GM18508 (cell line): ENCODE results near the gene OLFML2B.
"Not testable (repeated sequence)": the region's sequence is repeated elsewhere in the genome, so short reads cannot be mapped to it uniquely, and the experiment has no call there.

Experiments used
- ATAC-seq: cut with Tn5 transposase; IDR thresholded peaks from one replicate; pipeline ENCODE4 v1.9.1; 2021; ENCODE audit warnings: moderate number of reproducible peaks; ENCODE audit not compliant: insufficient read depth, unreplicated experiment

The OLFML2B gene

DNA sequence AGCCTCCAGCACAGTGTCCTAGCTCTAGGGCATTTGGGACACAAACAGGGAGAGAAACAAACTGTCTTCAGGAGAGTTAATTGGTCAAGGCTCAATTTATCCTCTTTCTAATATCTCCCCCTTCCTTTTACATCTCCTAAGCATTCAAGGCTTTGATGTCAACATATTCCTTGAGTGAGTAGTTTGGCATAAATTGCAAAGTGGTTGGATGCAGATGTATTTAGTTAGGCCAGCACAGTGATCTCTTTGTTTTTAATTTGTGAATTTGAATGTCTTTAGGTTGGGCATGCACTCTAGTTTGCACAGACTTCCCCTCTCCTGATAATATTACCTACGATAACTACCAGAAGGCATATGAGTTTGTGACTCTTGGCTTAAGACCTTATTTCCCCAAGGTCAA lies 12.5 kb upstream of the OLFML2B start:
- ATAC-seq = no peak

DNA sequence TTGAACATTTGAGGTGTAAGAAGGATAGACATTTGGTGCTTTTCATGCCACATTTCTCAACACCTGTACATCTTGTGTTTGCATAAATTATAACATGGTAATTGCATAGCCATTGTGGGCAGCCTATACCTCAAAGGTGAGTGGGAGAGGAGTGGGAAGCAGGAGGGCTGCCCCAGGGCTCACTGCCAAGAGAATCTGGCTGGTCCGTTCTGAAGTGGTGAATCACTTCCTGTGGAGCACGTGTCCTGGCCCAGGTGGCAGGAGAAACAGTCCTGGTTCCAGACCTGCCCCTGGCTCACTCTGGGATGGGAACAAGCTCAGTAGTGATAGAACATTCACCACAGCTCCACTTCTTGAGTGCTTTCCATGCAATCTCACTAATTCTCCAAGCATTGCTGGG lies 11.6 kb upstream of the OLFML2B start:
- no peak for ATAC-seq

DNA sequence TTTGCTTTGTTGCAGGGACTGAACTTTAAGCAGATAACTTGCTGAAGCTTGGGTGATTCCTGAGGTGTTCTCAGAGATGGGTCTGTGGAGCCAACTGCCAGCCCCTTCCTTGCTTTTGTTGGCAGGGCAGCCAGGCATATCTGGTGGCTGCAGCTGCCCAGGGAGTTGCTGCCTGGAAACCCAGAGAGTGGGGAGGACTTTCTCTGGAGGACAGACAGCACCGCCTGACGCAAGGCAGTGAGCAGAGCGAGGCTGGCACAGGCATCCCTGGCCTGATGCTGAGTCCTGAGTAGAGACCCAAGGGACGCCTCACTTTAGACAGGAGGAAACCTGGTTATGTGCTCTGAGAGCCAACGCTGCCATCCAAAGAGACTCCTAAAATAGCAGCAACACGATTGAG lies 9.8 kb upstream of the OLFML2B start:
- no peak for ATAC-seq

DNA sequence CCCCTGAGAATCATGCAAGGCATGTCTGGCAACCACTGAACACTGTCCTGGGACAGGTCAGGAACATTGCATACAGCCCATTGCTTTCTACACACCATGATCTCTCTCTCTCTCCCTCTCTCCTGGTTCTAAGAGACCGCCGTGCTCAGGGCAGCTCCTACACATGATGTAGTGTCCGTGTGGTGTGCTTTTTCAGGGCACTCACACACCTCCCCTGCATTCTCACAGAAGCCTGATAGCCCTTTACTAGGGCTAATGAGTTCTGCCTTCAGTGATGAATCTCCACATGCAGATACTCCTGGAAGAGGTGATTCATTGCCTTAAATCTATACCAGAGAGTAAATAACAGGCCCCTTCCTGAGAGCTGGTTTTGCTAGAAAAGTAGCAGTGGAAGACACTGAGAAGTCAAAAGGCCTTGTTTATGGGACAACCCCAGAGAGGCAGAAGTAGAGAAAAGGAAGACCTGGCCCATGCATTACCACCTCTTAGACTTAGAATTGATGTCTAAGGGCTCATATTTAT lies 7.2 kb upstream of the OLFML2B start:
- ATAC-seq = no peak

DNA sequence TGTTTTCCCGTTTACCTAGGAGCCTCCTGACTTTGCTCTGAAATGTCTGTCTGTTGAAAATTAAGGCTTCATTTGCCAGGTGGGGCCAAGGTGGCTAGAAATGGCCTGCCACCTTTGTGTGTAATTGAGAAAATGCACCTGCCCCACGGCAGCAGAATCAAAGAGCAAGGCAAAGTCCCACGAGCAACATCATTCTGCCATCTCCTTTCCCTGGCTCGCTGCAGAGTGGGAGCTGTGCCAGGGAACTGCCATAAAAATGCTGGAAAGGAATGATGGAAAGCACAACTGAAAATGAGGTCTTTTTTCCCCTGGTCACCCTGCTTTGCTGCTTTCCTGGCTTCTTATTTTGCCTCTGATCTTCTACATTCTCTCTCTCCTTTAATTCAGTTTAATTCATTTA lies 5.5 kb upstream of the OLFML2B start:
- no peak for ATAC-seq

DNA sequence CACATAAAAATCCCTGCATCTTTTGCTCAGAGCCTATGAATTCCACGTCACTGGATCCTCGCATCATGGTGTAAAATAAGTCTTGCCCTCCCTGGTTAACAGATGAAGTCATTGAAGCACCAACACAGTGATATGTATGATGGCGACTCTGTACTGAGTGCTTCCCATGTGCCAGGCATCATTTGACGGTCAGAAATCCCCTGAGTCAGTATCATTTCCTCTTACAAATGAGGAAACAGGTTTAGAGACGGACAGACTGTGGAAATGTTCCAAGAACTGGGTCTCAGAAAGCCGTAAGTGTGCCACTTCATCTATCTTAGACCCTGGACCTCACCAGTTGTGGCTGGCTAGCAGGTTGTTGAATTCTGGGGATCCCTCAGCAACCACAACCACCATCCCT lies 5.1 kb upstream of the OLFML2B start:
- no peak for ATAC-seq

DNA sequence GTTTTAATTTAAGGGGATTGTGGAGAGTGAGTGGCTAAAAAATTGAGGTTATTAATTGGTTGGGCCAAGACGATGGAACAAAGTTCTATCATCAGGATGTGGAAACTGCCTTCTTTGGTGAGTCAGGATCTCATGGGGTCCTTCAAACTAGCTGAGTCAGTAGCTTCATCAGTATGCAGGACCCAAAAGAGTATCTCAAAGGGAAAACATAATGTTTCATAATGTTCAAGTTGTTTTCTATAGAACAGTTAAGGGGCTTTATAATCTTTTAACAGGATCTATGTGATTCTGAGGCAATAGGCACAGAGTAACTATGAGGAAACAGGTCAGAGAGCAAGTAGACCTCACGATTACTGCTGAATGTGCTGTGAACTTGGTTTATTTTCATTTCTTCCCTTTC lies 3.2 kb upstream of the OLFML2B start:
- no peak for ATAC-seq

DNA sequence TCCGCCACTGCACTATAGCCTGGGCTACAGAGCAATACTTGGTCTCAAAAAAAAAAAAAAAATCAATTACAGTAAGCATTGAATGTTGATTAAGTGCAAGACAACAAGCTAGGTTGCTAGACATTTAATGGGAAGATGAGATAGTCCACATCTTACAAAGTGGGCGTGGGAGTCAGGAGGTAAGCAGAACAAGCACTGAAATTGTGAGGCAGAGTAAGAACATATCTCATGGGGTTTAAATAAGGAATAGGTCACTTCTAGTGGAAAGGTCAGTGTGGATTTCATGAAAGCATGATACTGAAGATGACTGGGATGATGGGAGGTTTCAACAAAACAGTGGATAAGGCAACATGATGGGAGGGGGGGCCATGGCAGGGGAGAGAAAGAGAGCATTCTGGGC lies 1.9 kb upstream of the OLFML2B start:
- no peak for ATAC-seq

DNA sequence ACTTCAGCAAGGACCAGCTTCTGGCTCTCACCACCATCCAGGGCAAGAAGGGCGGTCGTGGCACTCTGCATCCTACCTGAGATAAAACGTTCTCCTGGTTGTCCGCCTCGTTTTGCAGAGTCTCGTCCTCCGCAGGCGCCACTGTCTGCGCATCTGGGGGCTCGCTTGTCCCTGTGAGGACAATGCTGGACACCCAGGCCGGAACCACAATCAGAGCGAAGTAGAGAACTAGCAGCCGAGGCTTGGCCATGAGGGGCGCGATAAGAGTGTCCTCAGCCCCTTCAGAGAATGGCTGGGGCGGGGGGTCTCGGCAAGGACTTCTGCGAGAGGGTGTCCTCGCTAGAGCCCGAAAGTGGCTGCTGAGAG lies 505 bp downstream of the OLFML2B start:
- ATAC-seq = no peak

DNA sequence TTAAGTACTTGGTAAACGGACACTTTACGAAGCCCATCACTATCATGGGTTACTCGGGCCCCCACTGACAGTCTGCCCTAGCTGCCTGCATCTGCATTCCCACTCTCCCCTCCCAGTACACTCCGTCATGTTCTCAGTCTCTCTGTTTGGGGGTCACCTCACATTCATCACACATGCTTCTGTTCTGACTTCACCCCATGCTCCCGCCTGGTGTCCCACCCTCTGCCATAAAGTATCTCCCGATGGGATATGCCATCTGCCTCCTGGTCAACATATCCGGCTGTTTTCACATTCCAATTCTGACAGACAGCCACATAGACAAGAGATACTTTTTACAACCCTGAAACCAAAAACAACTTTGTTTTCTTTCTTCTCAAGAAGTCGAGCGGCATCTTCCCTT lies 1.0 kb downstream of the OLFML2B start:
- ATAC-seq = no peak

DNA sequence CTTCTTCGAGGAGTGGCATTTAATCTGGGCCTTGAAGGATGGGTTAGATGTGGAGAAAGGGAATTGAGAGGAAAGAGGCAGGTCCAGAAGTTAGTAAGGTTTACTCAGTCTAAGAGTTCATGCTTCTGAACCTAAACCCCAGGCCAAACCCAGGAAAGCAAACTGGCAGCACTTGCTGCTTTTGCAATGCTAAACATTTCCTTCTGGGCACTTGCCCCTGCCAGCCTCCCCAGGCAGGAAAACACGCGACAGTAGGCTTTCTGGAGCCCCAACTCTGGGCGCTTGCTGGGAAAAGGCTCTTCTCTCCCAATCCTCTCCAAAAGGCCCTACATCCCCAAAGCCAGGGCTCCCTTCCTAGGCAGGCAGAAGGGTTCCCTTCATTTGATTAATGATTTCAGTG lies 2.5 kb downstream of the OLFML2B start:
- no peak for ATAC-seq

DNA sequence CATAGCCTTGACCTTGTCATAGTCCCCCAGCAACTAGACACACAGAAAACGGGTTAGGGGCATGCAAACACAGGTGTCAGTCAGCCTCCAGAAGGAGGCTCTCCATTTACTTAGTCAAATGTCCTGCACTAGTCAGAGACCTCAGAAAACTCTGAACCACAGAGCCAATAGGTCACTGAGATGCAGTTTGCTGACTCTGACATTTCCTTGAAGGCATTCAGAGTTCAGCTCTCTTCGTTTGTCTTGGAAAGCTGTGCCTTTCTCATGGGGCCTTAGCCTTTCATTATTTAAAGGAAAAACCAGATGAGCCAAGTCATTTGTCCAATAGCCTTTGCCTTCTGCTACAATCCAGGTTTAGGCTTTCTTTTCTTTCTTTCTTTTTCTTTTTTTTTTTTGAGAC lies 3.5 kb downstream of the OLFML2B start:
- ATAC-seq = no peak

DNA sequence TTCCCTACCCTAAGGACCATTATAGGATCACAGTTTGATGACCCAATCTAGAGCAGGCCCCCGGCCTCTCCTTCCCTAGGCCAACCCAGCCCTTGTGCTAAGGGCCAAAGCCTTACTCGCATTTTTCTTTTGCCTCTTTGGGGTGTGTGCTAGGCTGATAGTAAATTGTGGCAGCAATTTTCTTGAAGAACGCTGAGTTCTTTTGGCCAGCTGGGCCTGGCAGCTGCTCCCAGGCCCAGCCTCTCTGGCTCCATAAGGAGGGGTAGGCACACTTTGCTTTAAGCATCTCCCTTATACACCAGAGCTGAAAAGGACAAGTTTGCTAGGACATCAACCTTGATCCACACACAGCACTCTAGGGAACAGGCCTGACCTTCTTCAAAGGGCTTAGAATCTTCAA lies 4.2 kb downstream of the OLFML2B start:
- ATAC-seq = no peak

DNA sequence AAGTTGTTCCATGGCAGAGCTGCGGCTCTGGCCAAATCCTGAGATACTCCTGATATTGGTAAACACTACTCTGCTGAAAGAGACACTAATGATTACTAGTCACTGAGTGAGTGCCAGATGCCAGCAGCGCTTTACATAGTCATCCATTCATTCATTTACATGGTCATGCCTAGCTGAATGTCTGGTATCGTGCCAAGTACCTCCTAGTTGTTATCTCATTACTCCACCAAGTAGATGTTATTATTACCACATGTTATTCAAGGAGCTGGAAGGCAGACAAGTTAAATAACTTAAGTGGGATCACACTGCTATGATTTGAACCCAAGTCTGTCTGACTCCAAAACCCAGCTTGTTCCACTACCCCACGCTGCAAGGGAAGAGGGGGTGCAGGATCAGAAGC lies 4.7 kb downstream of the OLFML2B start:
- no peak for ATAC-seq

DNA sequence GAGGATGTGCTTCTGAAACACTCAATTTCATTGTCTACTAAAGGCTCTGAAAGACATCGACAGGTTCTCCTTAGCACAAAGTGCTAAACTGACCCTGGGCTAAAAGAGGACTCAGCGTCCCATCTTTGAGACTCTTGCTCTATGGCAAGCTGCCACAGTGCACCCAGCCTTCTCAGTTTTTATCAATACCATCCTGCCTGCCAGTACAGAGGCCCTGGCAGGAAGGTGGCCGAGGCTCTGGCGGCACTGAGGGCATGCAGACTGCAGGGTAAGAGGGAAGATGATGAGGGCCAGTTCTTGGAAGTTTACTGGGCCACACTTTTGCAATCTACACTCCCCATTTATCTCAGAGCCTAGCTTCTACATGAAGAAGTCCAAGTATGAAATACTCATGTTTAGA lies 5.3 kb downstream of the OLFML2B start:
- no peak for ATAC-seq

DNA sequence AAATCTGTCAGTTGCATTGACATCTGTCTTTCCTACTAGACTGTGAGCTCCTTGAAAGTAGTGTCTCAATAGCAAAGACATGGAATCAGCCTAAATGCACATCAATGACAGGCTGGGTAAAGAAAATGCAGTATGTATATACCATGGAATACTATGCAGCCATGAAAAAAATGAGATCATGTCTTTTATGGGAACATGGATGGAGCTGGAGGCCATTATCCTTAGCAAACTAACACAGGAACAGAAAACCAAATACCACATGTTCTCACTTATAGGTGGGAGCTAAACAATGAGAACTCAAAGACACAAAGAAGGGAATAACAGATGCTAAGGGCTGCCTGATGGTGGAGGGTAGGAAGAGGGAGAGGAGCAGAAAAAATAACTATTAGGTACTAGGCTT lies 5.9 kb downstream of the OLFML2B start:
- ATAC-seq = not testable (repeated sequence)

DNA sequence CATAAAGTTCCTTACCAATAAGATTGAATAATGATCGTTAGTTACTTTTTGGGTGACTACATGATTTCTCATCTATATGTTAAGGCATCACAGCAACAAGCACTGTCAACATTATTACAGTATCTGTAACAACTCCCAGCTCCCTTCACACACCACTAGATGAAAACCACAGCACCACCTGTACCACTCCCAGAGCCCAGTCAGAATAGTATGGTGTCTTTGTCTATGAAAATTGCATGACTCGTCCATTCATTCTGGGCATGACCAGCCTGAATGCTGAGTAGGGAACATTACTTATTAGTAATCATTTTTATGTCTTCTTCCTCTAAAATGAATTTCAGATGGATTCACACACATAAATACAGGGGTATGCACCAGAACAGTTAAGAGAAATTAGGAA lies 7.0 kb downstream of the OLFML2B start:
- no peak for ATAC-seq

DNA sequence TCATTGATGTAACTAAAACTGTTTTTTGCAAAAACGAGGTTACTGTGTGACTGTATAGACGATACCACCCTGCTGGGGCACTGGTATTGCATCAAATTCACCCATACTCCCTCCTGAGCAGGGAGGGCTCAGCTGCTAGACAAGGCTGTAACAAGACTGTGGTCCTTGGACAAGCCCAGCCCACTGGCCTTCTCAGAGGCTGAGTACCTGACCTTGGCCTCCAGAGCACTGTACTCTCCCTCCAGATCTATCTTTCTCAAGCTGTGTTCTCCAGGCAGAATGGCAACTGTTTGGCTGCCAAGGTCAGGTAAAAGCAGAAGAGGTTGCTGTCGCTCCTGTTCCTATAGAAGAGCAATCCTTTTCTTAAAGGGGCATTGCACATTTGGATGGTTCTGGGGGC lies 8.5 kb downstream of the OLFML2B start:
- ATAC-seq = no peak

DNA sequence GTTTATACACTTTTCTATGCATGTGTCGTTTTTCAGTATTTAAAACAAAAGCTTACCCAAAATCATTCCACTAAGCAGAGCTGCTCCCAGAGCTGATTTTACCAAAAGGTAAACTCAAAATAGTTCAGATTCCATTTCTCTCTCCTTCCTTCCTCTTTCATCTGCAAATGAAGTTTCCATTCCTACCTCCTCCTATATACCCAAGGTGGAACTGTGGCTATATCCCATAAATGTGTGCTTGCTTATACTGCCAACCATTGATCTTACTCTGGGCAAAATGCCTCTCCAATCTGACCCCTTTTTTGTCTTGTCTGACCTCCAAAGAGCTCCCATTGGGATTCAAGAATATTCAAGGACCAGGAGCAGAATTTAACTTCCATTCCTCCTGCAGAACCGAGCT lies 9.5 kb downstream of the OLFML2B start:
- ATAC-seq = no peak

DNA sequence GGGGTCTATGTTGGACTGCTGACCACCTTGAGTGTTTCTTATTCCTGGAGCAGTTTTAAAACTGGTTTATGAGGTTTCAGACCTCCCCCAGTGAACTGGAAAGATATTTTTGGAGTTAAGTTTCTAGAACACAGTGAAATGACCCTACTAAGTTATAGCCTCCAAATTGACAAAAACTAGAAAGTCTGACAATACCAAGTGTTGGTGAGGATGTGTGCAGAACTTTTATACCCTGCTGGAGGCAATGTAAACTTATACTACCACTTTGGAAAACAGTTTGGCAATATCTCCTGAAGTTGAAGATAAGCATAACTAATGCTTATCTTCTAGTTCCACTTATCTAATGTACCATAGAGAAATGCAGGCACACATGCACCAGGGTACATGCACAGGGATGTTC lies 10.4 kb downstream of the OLFML2B start:
- ATAC-seq = no peak

DNA sequence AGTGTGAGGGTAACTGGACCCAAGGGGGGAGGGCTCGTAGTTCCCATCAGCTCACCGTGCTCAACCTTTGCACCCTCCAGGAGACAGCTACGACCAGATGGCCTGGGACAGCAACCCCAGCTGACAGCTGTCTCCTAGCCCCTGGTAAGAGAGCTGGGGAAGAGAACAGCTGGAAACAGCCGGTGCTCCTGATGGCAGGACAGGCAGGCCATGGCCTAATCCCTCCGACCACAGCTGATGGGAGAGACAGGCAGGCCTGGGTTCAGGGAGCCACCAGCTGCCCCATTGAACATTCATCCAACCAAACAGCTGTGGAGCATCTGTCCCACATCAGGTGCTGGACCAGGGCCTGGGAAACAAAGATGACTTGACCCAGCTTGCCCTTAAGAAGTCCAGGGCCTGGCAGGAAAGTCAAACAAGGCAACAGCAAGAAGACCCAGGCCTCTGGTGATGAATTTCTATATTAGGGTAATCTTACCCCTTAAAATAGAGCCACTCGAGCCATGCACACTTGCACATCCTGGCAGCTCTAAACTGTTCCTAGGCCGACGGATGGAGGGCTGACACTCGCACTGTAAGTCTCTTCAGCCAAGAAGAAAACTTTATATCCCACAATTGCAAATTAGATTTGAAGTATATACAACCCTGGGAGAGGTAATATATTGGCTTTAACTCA lies 12.2 kb downstream of the OLFML2B start:
- no peak for ATAC-seq

DNA sequence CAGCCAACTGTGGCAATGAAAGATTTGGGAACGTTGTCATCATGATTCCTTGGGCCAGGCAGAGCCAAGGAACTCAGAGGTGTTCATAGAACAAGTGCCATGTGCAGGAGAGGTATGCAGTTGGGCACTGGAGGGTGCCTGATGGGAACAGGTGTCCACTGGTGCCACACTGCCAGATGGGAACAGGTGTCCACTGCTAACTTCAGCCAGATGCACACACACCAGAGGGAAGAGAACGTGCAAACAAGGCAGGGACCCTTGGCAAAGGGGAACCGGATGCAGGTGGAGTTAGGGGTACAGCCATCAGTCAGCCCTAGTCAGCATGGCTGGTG lies 13.5 kb downstream of the OLFML2B start:
- ATAC-seq = no peak
